SIG-M5 (cell line): ENCODE results near the gene ASXL2.
"Not testable (repeated sequence)": the region's sequence is repeated elsewhere in the genome, so short reads cannot be mapped to it uniquely, and the experiment has no call there.

ENCODE experiments used
- DNase-seq: peaks from one replicate; lab custom pipeline; 2025; lab: John Stamatoyannopoulos, UW

The ASXL2 gene

DNA sequence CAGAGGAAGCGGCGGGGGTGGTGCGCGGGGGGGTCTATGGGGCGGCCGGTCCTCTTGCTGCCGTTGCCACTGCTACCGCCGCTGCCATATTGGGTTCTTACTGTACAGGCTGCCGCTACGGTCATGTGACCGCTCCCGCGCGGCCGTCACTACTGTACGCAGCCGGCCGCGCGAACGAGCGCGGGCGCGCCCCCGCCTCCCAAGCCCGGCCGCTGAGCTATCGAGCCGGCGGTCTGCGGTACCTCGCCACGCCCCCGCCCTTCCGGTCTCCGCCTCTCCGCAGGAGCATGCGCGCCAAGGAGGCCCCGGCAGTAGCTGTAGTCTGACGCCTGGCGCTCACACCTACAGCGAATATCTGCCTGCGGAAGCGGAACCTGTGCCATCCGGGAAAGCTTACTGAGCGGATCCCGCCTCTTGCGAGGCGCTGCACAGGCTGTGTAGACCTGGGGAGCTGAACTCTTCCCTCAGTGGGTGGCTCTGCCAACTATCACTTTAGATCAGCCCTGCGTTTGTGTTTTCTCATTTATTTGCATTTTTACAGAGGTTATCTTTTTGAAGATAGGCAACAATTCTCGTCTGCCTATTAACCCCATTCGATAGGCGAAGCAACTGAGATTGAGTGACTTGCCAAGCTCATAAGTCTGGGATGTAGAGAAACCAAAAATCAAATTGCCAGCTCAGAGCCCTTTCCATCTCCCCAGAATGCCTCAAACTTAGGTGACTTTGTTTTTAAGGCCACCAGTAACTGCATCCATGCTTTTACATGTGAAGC is at the start of gene ASXL2:
TSS of gene ASXL2 (minus strand) at position 127 of the 772 bp plus-strand sequence. CDS start 265 bp downstream, outside the sequence.
- peak; percentile 84 for DNase-seq

DNA sequence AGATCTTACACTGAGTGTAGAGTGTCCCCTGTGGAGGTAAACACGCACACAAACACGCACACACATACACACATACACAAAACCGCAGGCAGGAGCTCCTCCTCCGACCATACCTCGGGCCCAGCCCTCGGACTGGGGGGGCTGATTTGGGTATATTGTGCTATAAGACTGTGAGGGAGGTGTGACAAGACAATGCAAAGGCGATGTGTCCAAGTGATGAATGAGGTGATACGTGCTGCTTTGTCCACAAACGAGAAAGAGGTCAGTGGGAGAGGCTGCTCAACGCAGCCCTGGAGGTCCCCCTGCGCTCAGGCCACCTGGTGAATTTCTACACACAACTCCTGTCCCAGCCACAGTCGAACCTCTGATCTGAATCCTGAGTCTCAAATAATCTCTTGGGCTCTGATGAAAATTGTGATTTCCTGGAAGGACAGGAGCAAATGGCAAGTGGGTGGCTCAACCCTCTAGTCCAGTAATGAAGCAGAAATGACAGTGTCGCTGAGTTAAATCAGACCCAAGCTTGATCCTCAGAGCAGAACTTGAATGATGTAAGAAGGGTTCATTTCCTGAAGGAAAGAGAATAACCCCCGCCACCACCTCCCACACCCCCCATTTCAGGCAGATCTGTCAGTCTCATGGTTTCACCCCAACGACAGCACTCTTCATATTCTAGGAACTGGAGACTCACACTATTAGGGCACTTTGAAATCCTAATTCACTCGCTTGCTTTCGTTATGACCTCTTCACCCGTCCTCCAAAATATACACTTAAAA is 48.9 kb upstream of the ASXL2 start:
- no peak for DNase-seq

DNA sequence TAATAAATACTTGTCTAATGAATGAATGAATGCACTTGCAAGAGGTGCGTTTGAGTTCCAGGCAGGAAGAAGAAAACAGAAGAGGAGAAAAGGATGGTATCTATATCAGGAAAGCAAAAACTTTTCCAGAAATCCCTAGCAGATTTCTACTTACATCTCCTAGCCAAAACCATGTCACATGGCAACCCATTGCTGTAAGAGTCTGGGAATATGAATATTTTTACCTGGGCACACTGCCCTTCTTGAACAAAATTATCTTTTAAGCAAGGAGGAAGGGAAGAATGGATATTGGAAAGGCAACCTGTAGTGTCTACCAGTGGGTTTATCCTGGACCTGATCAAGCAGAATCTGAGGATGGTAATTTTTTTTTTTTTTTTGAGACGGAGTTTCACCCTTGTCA is 44.2 kb upstream of the ASXL2 start:
- no peak for DNase-seq

DNA sequence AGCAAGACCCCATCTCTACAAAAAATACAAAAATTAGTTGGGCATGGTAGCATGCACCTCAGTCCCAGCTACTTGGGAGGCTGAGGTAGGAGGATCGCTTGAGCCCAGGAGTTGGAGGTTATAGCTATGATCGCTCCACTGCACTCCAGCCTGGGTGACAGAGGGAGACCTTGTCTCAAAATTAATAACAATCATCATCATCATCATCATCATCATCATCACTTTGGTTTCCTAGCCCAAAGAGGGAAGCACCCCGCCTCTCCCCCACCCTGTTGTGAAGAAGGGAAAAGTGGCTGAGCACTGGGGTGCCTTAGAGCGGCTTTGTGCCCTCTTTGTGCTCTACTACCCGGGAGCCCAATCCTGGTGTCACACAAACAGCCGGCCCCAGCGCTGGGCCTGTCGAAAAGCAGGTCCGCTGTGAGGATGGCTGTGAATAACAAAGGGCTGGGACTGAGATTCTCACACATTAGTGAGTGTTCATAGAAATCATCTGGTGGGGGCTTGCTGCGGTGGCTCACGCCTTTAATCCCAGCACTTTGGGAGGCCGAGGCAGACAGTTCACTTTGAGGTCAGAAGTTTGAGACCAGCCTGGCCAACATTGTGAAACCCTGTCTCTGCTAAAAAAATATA is 42.6 kb upstream of the ASXL2 start:
- no peak for DNase-seq

DNA sequence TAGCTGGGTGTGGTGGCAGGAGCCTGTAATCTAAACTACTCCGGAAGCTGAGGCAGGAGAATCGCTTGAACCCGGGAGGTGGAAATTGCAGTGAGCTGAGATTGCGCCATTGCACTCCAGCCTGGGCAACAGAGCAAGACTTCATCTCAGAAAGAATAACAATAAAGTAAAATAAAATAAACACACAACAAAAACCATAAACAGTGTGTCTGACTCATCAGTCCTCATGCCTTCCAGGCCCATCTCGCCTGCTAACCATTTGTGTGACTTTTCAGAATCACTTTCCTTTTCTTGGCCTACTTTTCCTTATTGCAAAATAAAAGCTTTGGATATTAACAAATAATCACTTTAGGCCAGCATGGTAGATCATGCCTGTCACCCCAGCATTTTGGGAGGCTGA is 42.0 kb upstream of the ASXL2 start:
- DNase-seq = no peak

DNA sequence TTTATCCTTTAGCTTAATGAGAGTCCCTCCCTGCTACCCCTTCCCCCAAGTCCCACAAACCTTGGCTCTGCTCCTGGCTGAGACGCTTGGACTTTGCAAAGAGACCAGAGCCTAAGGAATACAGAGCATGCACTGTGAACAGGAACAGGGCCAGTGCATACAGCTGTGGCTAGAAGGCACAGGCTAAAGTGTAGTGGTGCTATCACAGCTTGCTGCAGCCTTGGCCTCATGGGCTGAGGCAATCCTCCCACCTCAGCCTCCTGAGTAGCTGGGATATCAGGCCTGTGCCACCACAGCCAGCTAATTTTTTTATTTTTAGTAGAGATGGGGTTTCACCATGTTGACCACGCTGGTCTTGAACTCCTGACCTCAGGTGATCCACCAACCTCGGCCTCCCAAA is 39.5 kb upstream of the ASXL2 start:
- no peak for DNase-seq

DNA sequence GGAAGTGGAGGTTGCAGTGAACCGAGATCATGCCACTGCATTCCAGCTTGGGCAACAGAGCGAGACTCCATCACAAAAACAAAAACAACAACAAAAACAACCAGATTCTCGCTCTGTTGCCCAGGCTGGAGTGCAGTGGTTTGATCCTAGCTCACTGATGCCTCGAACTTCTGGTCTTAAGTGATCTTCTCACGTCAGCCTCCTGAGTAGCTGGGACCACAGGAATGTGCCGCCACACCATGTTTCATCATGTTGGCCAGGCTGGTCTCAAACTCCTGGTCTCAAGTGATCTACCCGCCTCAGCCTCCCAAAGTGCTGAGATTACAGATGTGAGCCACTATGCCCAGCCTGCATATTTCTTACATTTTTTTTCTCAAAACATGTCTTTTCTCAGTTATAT is 39.1 kb upstream of the ASXL2 start:
- DNase-seq = not testable (repeated sequence)

DNA sequence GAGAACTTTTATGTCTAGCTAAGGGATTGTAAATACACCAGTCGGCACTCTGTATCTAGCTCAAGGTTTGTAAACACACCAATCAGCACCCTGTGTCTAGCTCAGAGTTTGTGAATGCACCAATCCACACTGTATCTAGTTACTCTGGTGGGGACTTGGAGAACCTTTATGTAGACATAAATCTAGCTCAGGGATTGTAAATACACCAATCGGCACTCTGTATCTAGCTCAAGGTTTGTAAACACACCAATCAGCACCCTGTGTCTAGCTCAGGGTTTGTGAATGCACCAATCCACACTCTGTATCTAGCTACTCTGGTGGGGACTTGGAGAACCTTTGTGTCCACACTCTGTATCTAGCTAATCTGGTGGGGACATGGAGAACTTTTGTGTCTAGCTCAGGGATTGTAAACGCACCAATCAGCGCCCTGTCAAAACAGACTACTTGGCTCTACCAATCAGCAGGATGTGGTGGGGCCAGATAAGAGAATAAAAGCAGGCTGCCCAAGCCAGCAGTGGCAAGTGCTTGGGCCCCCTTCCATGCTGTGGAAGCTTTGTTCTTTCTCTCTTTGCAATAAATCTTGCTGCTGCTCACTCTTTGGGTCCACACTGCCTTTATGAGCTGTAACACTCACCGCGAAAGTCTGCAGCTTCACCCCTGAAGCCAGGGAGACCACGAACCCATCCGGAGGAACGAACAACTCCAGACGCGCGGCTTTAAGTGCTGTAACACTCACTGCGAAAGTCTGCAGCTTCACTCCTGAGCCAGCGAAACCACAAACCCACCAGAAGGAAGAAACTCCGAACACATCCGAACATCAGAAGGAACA is 37.9 kb upstream of the ASXL2 start:
- peak; percentile 25 for DNase-seq

DNA sequence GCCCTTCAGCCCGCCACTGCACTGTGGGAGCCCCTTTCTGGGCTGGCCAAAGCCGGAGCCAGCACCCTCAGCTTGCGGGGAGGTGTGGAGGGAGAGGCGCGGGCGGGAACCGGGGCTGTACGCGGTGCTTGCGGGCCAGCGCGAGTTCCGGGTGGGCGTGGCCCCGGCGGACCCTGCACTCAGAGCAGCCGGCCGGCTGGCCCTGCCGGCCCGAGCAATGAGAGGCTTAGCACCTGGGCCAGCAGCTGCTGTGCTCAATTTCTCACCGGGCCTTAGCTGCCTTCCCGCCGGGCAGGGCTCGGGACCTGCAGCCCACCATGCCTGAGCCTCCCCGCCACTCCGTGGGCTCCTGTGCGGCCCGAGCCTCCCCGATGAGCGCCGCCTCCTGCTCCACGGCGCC is 37.1 kb upstream of the ASXL2 start:
- not testable (repeated sequence) for DNase-seq

DNA sequence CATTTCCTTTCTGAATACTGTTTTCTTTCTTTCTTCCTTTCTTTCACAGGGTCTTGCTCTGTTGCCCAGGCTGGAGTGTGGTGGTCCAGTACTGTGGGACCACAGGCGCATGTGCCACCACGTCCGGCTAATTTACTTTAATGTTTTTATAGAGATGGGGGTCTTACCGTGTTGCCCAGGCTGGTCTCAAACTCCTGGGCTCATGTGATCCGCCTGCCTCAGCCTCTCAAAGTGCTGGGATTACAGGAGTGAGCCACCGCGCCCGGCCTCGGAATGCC is 35.3 kb upstream of the ASXL2 start:
- not testable (repeated sequence) for DNase-seq

DNA sequence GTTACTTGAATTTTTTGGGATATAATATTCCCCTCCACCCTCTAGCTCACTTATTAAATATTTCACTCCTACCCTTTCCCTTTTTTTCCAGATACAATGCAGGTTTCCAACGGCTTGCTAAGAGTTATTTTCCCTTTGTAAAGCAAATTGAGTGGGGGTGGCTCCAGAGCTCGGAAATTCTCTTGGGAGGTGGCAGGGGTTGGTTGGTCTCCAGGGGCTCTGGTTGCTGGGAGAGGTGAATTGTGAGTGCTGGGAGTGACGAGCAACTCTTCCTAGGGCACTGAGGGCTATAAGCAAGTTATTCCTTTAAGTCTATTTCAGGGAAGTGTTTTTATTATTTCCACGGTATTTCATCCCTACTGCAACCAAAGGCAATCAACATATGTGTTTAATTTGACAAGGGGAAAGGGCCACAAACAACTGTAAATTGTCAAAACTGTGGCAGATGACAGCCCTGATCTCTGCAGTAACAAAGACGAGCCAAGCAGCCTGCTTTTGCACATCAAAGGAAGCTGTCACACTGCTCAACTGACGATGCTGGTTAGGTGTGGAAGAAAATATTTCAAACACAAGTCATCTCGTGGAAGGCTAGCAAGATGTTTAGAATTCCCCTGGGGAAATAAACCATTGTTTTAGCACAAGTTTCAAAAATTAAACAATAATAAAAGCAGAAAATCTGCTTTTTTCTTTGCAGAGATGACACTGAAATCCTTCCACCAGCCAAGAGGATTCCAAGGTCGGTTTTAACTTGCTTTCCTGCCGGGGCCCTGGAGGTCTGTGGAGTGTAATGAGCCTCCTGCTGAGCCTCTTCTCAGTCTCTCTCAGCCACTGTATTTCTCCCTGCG is 34.8 kb upstream of the ASXL2 start:
- no peak for DNase-seq

DNA sequence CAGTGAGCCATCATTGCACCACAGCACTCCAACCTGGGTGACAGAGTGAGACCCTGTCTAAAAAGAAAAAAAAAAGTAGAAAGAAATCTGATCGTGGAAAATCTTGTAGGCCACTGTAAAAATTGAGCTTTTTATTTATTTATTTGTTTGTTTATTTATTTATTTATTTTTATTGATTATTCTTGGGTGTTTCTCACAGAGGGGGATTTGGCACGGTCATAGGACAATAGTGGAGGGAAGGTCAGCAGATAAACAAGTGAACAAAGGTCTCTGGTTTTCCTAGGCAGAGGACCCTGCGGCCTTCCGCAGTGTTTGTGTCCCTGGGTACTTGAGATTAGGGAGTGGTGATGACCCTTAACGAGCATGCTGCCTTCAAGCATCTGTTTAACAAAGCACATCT is 31.3 kb upstream of the ASXL2 start:
- DNase-seq = not testable (repeated sequence)

DNA sequence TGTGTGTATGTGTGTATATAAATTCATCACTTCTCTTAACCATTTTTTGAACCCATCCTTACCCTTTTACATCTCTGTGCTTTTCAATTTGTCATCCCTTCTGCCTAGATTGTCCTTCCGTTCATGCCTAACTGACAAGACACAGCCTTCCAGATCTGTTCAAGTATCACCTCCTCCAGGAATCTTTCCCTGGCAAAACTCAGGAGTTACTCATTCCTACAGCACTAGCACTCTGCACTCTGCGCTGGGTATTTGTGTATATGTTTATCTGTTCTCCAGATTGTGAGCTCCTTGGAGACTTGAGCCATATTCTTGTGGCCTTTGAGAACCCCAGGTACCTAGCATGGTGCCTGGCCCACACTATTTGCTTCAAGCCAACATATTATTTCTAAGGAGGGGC is 26.8 kb upstream of the ASXL2 start:
- DNase-seq = no peak

DNA sequence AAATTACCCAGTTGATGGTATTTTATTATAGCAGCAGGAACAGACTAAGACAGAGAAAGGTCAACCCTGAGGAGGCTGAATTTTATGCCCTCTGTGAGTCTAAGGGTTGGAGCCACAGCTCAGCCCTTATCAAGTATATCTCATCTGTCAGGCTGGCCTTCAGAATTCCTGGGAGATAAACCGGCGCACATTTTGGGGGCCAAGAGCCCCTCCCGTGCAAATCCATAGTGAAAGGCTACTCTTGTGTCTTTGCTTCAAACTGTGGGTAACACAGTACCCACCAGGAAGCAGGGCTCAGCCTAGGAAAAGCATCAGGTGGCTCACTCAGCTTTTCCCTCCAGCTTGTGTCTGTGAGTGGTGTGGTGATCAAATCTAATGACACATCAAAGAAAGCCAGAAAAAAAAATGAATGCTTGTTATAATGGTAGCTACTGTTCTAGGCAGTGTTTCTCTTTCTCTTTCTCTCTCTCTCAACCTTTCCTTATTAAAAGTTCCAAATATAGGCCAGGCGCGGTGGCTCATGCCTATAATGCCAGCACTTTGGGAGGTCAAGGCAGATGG is 25.0 kb upstream of the ASXL2 start:
- DNase-seq = no peak

DNA sequence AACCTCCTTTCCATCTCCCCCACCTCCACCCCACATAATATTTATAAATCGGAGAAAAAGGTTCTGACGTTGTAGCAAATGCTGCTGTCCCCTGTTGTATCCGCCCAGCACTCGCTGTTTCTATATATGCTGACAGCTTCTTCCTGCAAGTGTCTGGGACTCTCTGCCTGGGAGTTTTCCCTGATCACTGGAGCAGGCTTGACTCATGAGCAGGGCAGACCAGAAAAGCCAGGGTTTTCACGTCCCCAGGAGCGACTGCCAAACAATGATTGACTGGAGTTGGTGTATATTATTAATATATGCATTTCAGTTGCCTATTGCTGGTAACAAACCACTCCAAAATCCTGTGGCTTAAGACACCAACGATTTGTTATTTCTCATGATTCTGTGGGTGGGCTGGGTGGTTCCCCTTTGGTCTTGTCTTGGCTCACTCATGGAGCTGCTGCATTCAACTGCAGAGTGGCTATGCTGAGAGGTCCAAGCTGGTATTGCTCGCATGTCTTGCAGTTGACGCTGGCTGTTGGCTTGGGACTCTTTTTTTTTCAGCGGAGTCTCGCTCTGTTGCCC is 21.2 kb upstream of the ASXL2 start:
- DNase-seq = no peak

DNA sequence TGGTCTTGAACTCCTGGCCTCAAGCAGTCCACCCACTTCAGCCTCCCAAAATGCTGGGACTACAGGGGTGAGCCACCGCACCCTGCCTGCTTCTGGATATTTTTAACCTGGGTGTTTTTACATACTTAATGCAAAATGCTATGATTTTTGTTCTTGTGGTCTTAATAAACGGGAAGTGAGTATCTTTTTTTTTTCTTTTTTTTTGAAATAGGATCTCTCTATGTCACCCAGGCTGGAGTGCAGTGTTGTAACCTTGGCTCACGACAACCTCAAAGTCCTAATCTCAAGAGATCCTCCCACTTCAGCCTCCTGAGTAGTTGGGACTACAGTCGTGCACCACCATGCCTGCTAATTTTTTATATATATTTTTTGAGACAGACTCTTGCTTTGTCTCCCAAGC is 19.2 kb upstream of the ASXL2 start:
- no peak for DNase-seq

DNA sequence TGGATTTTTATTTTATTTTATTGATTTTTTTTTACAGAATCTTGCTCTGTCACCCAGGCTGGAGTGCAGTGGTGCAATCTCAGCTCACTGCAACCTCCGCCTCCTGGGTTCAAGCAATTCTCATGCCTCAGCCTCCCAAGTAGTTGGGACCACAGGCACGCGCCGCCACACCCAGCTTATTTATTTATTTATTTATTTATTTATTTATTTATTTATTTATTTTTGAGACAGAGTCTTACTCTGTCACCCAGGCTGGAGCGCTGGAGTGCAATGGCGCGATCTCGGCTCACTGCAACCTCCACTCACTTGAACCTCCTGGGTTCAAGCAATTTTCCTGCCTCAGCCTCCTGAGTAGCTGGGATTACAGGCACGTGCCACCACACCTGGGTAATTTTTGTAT is 18.0 kb upstream of the ASXL2 start:
- DNase-seq = not testable (repeated sequence)

DNA sequence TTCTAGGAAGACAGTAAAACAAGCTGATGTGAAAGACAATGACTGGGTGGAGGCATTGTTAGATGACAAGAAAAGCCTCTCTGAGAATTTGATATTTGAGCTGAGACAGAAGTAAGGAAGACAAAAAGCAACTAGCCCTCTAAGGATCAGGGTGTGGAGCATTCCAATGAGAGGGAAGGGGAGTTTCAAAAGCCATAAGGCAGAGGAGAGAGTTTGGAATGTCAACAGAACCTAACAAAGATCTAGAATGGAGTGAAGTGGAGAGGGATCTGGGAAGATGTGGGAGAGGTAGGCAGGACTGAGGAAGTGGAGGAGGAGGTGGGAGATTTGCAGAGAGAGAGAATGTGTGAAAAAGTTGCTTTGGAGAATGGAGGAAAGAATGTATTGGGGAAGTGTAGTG is 17.3 kb upstream of the ASXL2 start:
- no peak for DNase-seq

DNA sequence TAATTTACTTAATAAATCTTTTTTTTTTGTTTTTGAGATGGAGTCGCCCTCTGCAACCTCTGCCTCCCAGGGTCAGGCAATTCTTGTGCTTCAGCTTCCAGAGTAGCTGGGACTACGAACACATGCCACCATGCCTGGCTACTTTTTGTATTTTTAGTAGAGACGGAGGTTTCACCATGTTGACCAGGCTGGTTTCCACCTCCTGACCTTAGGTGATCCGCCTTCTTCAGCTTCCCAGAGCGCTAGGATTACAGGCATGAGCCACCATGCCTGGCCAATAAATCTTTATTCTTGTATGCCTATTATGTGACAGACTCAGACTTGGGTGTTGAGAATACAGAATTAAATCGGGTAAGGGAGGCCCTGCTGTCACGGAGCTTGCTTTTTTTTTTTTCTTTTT is 16.7 kb upstream of the ASXL2 start:
- DNase-seq = no peak

DNA sequence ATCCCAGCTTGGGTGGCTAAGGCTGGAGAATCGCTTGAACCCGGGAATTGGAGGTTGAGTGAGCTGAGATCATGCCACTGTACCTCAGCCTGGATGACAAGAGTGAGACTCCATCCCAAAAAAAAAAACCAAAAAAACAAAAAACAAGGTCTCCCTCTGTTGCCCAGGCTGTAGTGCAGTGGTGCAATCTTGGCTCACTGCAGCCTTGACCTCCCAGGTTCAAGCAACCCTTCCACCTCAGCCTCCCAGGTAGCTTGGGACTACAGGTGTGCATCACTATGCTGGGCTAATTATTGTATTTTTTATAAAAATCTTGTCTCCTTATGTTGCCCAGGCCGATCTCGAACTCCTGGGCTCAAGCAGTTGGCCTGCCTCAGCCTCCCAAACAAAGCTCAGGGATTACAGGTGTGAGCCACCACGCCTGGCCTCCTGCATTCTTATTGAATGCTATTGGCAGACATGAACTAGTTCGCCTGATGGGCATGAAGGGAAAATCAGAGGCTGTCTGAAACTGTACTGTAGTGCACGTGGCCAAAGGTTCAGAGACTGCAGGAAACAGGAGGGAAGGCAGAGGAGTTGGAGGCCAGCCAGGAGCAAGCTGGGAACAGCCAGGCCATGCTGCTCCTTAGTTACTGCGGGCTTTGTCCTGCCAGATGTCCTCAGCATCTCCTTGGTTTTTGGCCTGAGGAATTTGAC is 16.0 kb upstream of the ASXL2 start:
- no peak for DNase-seq
